Prostate gland (tissue), 2 donors: ENCODE results near the gene ALKBH2. TPM values are rescaled to one million over a fixed set of nuclear protein-coding genes. Genes with fewer than 3 reads are reported as not detected.
"Not testable (repeated sequence)": the region's sequence is repeated elsewhere in the genome, so short reads cannot be mapped to it uniquely, and the experiment has no call there.

Source experiments
- DNase-seq: peaks from one replicate; pipeline ENCODE4 v3.0.0-alpha.2; 2019; ENCODE audit warnings: low spot score
- H3K27ac ChIP-seq, 2 donors: fragments of 200-600 bp; sonication (generic); 2 replicates each; pipeline ENCODE4 v1.5.1; 2017 to 2019
- H3K27me3 ChIP-seq: fragments of 200-600 bp; sonication (generic); replicated peaks from 2 replicates; pipeline ENCODE4 v1.5.1; 2019; ENCODE audit not compliant: insufficient read depth
- H3K36me3 ChIP-seq, 2 donors: fragments of 200-600 bp; sonication (generic); 1 replicate in 1 of 2; 2 replicates in 1 of 2; pipeline versions ENCODE4 v1.5.1 to v1.8.1; 2017 to 2019
- H3K4me1 ChIP-seq: fragments of 200-600 bp; sonication (generic); replicated peaks from 2 replicates; pipeline ENCODE4 v1.5.1; 2019
- H3K4me3 ChIP-seq, 2 donors: fragments of 200-600 bp; sonication (generic); 2 replicates each; pipeline ENCODE4 v1.5.1; 2017 to 2019
- H3K9me3 ChIP-seq: fragments of 200-600 bp; sonication (generic); 2 replicates; pipeline ENCODE4 v1.5.1; 2017
- CTCF ChIP-seq, 4 experiments: fragments of 200-600 bp in 2 of 4; fragments of 450-650 bp in 2 of 4; sonication (generic) in 2 of 4; IDR thresholded peaks; 1 replicate in 3 of 4; 2 replicates in 1 of 4; pipeline ENCODE4 v1.5.1; 2016 to 2019; ENCODE audit warnings: antibody characterized with exemption in 4 of 4, mild to moderate bottlenecking in 2 of 4, moderate library complexity in 2 of 4
- POLR2A ChIP-seq: fragments of 450-650 bp; IDR thresholded peaks from one replicate; pipeline ENCODE4 v1.6.1; 2016; ENCODE audit warnings: antibody characterized with exemption, mild to moderate bottlenecking
- POLR2AphosphoS5 ChIP-seq: sonication (generic); formaldehyde crosslinking; IDR thresholded peaks from one replicate; pipeline ENCODE4 v1.6.1; 2017; ENCODE audit warnings: antibody characterized with exemption
- WGBS: methylation state at CpG from one replicate; pipeline ENCODE4 v1.1.5; 2018; 5-methylcytosine and 5-hydroxymethylcytosine counted together
- intact Hi-C: fragments of 100-400 bp; cut with DNase I; formaldehyde crosslinking; loops from one replicate; pipeline ENCODE4 v1.14.2; 2022
- total RNA-seq, 2 donors: library from RNA; depleted of rRNA; stranded (reverse); fragments of >200 nt; gene quantifications; one replicate each; pipeline ENCODE4 v1.1.0, GENCODE V29; 2016

The ALKBH2 gene
- total RNA-seq, 2 donors from 2014 or later, result 16.6 to 26.2 TPM

- no peak overlapping the region for H3K4me3 ChIP-seq
- TF ChIP-seq POLR2AphosphoS5 (no peak), CTCF (IDR thresholded peaks at IDR 0.05) (no peak), POLR2A (no peak)
- H3K9me3 ChIP-seq, result no peaks in the 10 kb centered on the region
- H3K36me3 ChIP-seq, result no peaks in the 10 kb centered on the region
- H3K4me1 ChIP-seq, result no peaks in the 10 kb centered on the region
- no peaks in the 10 kb centered on the region for H3K27me3 ChIP-seq
- no peak overlapping the region for H3K27ac ChIP-seq
- DNase-seq, result no peak
- intact Hi-C loops, result no loop called here
These were observed 38.8 kb downstream of the ALKBH2 start for GRCh38 chr12:109054520-109054919.

GRCh38 chr12:109054124-109054513 lies 39.2 kb downstream of the ALKBH2 start:
- WGBS, result 94% methylated on average over 4 of the region's 4 CpGs
- H3K27ac ChIP-seq, H3K27me3 ChIP-seq, H3K4me3 ChIP-seq, intact Hi-C loops, DNase-seq, H3K36me3 ChIP-seq, H3K4me1 ChIP-seq, H3K9me3 ChIP-seq: not testable (repeated sequence)

- WGBS, result 12% methylated on average over 9 of the region's 9 CpGs
These were observed 39.7 kb downstream of the ALKBH2 start for GRCh38 chr12:109053382-109054123.

GRCh38 chr12:109052414-109053323 lies 40.6 kb downstream of the ALKBH2 start, which contains the start of gene USP30:
Gene USP30 (plus strand): TSS chr12:109052576. CDS start chr12:109052679, 103 bp downstream.
- intact Hi-C loops, result no loop called here
- Histone ChIP-seq H3K27ac (peak within 1 kb of the TSS; percentile 83 to 87), H3K36me3 (no peaks in the 10 kb centered on the region), H3K4me3 (peak within 1 kb of the TSS; percentile 77 to 80), H3K4me1 (no peaks in the 10 kb centered on the region), H3K9me3 (no peaks in the 10 kb centered on the region), H3K27me3 (no peaks in the 10 kb centered on the region)
- peak in 2 of 4 experiments; percentile 5 to 23 for TF ChIP-seq CTCF (IDR thresholded peaks at IDR 0.05)
- TF ChIP-seq POLR2A, result peak; percentile 31
- TF ChIP-seq POLR2AphosphoS5, result peak; percentile 93
- peak; percentile 70 for DNase-seq
- WGBS, result under 1% methylated on average over 61 of the region's 61 CpGs

More at GRCh38 chr12:109053382-109054123, 39.7 kb downstream of the ALKBH2 start:
- Histone ChIP-seq H3K4me3 (peak overlapping the region; percentile 77 to 80), H3K27me3 (no peaks in the 10 kb centered on the region), H3K4me1 (no peaks in the 10 kb centered on the region), H3K9me3 (no peaks in the 10 kb centered on the region), H3K27ac (peak overlapping the region in 1 of 2 donors; percentile 83), H3K36me3 (no peaks in the 10 kb centered on the region)
- DNase-seq, result no peak
- intact Hi-C loops, result no loop called here
- TF ChIP-seq CTCF (IDR thresholded peaks at IDR 0.05) (no peak), POLR2A (no peak), POLR2AphosphoS5 (no peak)

- Histone ChIP-seq H3K27ac (peak overlapping the region; percentile 83 to 87), H3K27me3 (no peaks in the 10 kb centered on the region), H3K36me3 (no peaks in the 10 kb centered on the region), H3K9me3 (no peaks in the 10 kb centered on the region), H3K4me1 (no peaks in the 10 kb centered on the region), H3K4me3 (peak overlapping the region; percentile 77 to 80)
- TF ChIP-seq POLR2A (no peak), POLR2AphosphoS5 (no peak), CTCF (IDR thresholded peaks at IDR 0.05) (no peak)
- DNase-seq, result no peak
- intact Hi-C loops, result no loop called here
- WGBS, result 10% methylated on average over 6 of the region's 6 CpGs
These were observed 41.2 kb downstream of the ALKBH2 start for GRCh38 chr12:109052097-109052413.

- DNase-seq, H3K36me3 ChIP-seq, H3K27me3 ChIP-seq, H3K9me3 ChIP-seq, H3K27ac ChIP-seq, intact Hi-C loops, H3K4me1 ChIP-seq, H3K4me3 ChIP-seq: not testable (repeated sequence)
- 69% methylated on average over 8 of the region's 8 CpGs for WGBS
These were observed 43.5 kb downstream of the ALKBH2 start for GRCh38 chr12:109049794-109050193.

- H3K4me3 ChIP-seq, intact Hi-C loops, H3K4me1 ChIP-seq, H3K27me3 ChIP-seq, DNase-seq, H3K36me3 ChIP-seq, H3K27ac ChIP-seq, H3K9me3 ChIP-seq: not testable (repeated sequence)
- WGBS, result 79% methylated on average over 3 of the region's 3 CpGs
These were observed 44.6 kb downstream of the ALKBH2 start for GRCh38 chr12:109048706-109049105.
